OCI-LY1 (cell line): ENCODE data around the gene TRNAU1AP.

ENCODE experiments used
- CTCF ChIP-seq: fragments of 200-600 bp; sonication (generic), shearing (Covaris generic); IDR thresholded peaks from 2 replicates; pipeline ENCODE4 v1.5.1; 2017; ENCODE audit warnings: mild to moderate bottlenecking, antibody characterized with exemption, low read length, moderate library complexity, mixed read lengths
- EZH2 ChIP-seq: fragments of 200-600 bp; sonication (generic), shearing (Covaris generic); IDR thresholded peaks from 2 replicates; pipeline ENCODE4 v1.8.0; 2017; ENCODE audit warnings: borderline replicate concordance, mixed run types, mild to moderate bottlenecking, antibody characterized with exemption, low read length, moderate library complexity, mixed read lengths

DNA sequence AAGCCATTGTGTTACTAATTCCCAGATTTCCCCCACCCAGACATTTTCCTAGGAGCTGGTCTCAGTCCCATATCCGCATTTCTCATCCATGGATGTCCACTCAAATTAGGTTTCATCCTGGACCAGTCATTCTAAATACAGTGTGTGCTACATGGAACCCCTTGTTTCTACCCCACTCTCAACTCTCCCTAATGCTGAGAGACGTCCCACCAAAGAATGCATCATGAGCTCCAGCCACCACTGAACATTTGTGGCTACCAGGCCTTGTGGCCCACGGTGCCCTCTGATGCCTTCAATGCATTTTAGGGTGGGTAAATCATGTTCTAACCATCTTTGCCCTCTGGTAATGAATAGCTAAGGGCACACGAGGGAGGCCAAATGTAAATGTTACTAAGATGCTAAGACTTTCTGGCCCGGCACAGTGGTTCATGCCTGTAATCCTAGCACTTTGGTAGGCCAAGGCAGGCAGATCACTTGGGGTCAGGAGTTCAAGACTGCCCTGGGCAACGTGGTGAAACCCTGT is 25.9 kb downstream of the TRNAU1AP start:
- no peak for TF ChIP-seq CTCF
- TF ChIP-seq EZH2, result no peak
